HEK293 (cell line): ENCODE results near the gene FOXO3.

Experiments
- CTCF ChIA-PET: fragments of 350-600 bp; formaldehyde crosslinking; extraction: SDS; loops from one replicate; lab custom pipeline; 2021; ENCODE audit warnings: antibody characterized with exemption; lab: Yijun Ruan, JAX
- POLR2A ChIA-PET: fragments of 300-600 bp; formaldehyde crosslinking; extraction: SDS; loops from one replicate; lab custom pipeline; 2020; ENCODE audit warnings: antibody characterized with exemption, inconsistent platforms; lab: Yijun Ruan, JAX
- H3K27ac ChIP-seq: fragments of 200-500 bp; sonication (Bioruptor generic); 2 replicates; pipeline ENCODE4 v1.5.1; 2014; ENCODE audit warnings: low read depth, low read length, control low read depth, inconsistent platforms; ENCODE audit errors: extremely low read depth
- H3K36me3 ChIP-seq, 2 experiments: fragments of 200-500 bp in 1 of 2; sonication (Bioruptor generic) in 1 of 2; 1 replicate in 1 of 2; 2 replicates in 1 of 2; pipeline ENCODE4 v1.5.1; 2014 to 2017; ENCODE audit warnings: inconsistent platforms in 2 of 2, low read length in 2 of 2; ENCODE audit not compliant: control insufficient read depth in 2 of 2, insufficient read depth in 1 of 2
- H3K4me1 ChIP-seq: fragments of 200-500 bp; sonication (Bioruptor generic); 2 replicates; pipeline ENCODE4 v1.5.1; 2014; ENCODE audit warnings: mild to moderate bottlenecking, low read length, inconsistent platforms; ENCODE audit not compliant: control insufficient read depth, insufficient read depth
- H3K4me3 ChIP-seq: 2 replicates; pipeline ENCODE4 v1.5.1; 2011; ENCODE audit warnings: low read depth, mild to moderate bottlenecking, control low read depth, low read length, moderate library complexity
- H3K9me3 ChIP-seq: fragments of 200-500 bp; sonication (Bioruptor generic); 2 replicates; pipeline ENCODE4 v1.5.1; 2014; ENCODE audit warnings: low read depth, low read length, inconsistent platforms; ENCODE audit not compliant: control insufficient read depth, insufficient read depth
- ATF2 ChIP-seq: fragments of 450-650 bp; formaldehyde crosslinking; IDR thresholded peaks from 2 replicates; pipeline ENCODE4 v1.5.1; 2016; ENCODE audit warnings: missing biosample characterization, missing genetic modification characterization, low read depth
- EGR2 ChIP-seq: fragments of 450-650 bp; formaldehyde crosslinking; IDR thresholded peaks from 2 replicates; pipeline ENCODE4 v1.5.1; 2016; ENCODE audit warnings: low read depth, missing biosample characterization, missing genetic modification characterization
- IKZF3 ChIP-seq: fragments of 450-650 bp; IDR thresholded peaks from 2 replicates; pipeline ENCODE4 v1.5.0; 2018; ENCODE audit warnings: missing biosample characterization, mild to moderate bottlenecking, missing genetic modification characterization, moderate library complexity
- KLF7 ChIP-seq: fragments of 450-650 bp; formaldehyde crosslinking; IDR thresholded peaks from 2 replicates; pipeline ENCODE4 v1.5.1; 2016; ENCODE audit warnings: missing biosample characterization, missing genetic modification characterization, borderline replicate concordance
- OVOL3 ChIP-seq: fragments of 450-650 bp; formaldehyde crosslinking; IDR thresholded peaks from 2 replicates; pipeline ENCODE4 v1.5.1; 2016; ENCODE audit warnings: missing biosample characterization, missing genetic modification characterization
- PRDM10 ChIP-seq: fragments of 450-650 bp; formaldehyde crosslinking; IDR thresholded peaks from 2 replicates; pipeline ENCODE4 v1.5.1; 2016; ENCODE audit warnings: missing biosample characterization, missing genetic modification characterization
- SCRT2 ChIP-seq: fragments of 450-650 bp; formaldehyde crosslinking; IDR thresholded peaks from 2 replicates; pipeline ENCODE4 v1.5.1; 2016; ENCODE audit warnings: missing biosample characterization, missing genetic modification characterization
- ZBTB7A ChIP-seq: fragments of 450-650 bp; formaldehyde crosslinking; IDR thresholded peaks from 2 replicates; pipeline ENCODE4 v1.5.1; 2016; ENCODE audit warnings: low read depth, missing biosample characterization, missing genetic modification characterization
- ZFHX2 ChIP-seq: fragments of 450-650 bp; formaldehyde crosslinking; conservative IDR thresholded peaks from 2 replicates; pipeline ENCODE4 v1.5.1; 2016; ENCODE audit warnings: missing biosample characterization, missing genetic modification characterization
- ZFP41 ChIP-seq: fragments of 450-650 bp; formaldehyde crosslinking; IDR thresholded peaks from 2 replicates; pipeline ENCODE4 v1.5.1; 2016; ENCODE audit warnings: missing biosample characterization, missing genetic modification characterization, borderline replicate concordance
- ZNF140 ChIP-seq: fragments of 450-650 bp; formaldehyde crosslinking; IDR thresholded peaks from 2 replicates; pipeline ENCODE4 v1.5.1; 2016; ENCODE audit warnings: missing biosample characterization, missing genetic modification characterization
- ZNF24 ChIP-seq: fragments of 450-650 bp; formaldehyde crosslinking; IDR thresholded peaks from 2 replicates; pipeline ENCODE4 v1.5.1; 2016; ENCODE audit warnings: missing biosample characterization, missing genetic modification characterization
- ZNF248 ChIP-seq: fragments of 450-650 bp; formaldehyde crosslinking; IDR thresholded peaks from 2 replicates; pipeline ENCODE4 v1.5.1; 2017; ENCODE audit warnings: missing biosample characterization, missing genetic modification characterization
- ZNF366 ChIP-seq: fragments of 450-650 bp; formaldehyde crosslinking; conservative IDR thresholded peaks from 2 replicates; pipeline ENCODE4 v1.5.1; 2016; ENCODE audit warnings: missing biosample characterization, missing genetic modification characterization
- ZNF391 ChIP-seq: fragments of 450-650 bp; formaldehyde crosslinking; IDR thresholded peaks from 2 replicates; pipeline ENCODE4 v1.5.1; 2016; ENCODE audit warnings: low read depth, missing biosample characterization, missing genetic modification characterization, borderline replicate concordance
- ZNF404 ChIP-seq: fragments of 450-650 bp; formaldehyde crosslinking; IDR thresholded peaks from 2 replicates; pipeline ENCODE4 v1.5.1; 2017; ENCODE audit warnings: missing biosample characterization, missing genetic modification characterization
- ZNF623 ChIP-seq: fragments of 450-650 bp; formaldehyde crosslinking; IDR thresholded peaks from 2 replicates; pipeline ENCODE4 v1.5.1; 2016; ENCODE audit warnings: missing biosample characterization, missing genetic modification characterization
- ZNF658 ChIP-seq: fragments of 450-650 bp; formaldehyde crosslinking; IDR thresholded peaks from 2 replicates; pipeline ENCODE4; 2016; ENCODE audit warnings: missing biosample characterization, missing genetic modification characterization
- ZNF791 ChIP-seq: fragments of 450-650 bp; formaldehyde crosslinking; IDR thresholded peaks from 2 replicates; pipeline ENCODE4 v1.5.1; 2016; ENCODE audit warnings: missing biosample characterization, missing genetic modification characterization
- ZXDB ChIP-seq: fragments of 450-650 bp; formaldehyde crosslinking; IDR thresholded peaks from 2 replicates; pipeline ENCODE4 v1.5.1; 2016; ENCODE audit warnings: missing biosample characterization, missing genetic modification characterization

The FOXO3 gene

GRCh38 chr6:108671175-108671574 lies 110.5 kb downstream of the FOXO3 start:
- Histone ChIP-seq H3K4me3 (no peak overlapping the region), H3K36me3 (peaks cover 0 to 3% of the 10 kb centered on the region in 2 experiments; a peak in 2 of 3 replicates), H3K27ac (no peak overlapping the region), H3K4me1 (peaks cover 36% of the 10 kb centered on the region), H3K9me3 (no peaks in the 10 kb centered on the region)
- CTCF ChIA-PET, result no interaction called here
- POLR2A ChIA-PET, result interaction anchor here (1.9 kb wide), 1 partner anchor 111 kb away, joined by 6 read pairs; the partner anchor contains the start of gene FOXO3
- TF ChIP-seq ZNF404 (no peak), OVOL3 (tag by site-specific recombination) (no peak), ZFHX2 (tag by site-specific recombination) (peak; percentile 74), ZXDB (tag by site-specific recombination) (no peak), EGR2 (tag by site-specific recombination) (peak; percentile 77), SCRT2 (tag by site-specific recombination) (no peak)

- ChIA-PET POLR2A (interaction anchor here (1.9 kb wide), 1 partner anchor 111 kb away, joined by 6 read pairs; the partner anchor contains the start of gene FOXO3), CTCF (no interaction called here)
- no peak overlapping the region for H3K27ac ChIP-seq
- H3K9me3 ChIP-seq, result no peaks in the 10 kb centered on the region
- no peak for TF ChIP-seq ZFP41
- no peak for TF ChIP-seq ZNF24 (tag by site-specific recombination)
- no peak for TF ChIP-seq KLF7
- peaks cover 41% of the 10 kb centered on the region for H3K4me1 ChIP-seq
- H3K4me3 ChIP-seq, result no peak overlapping the region
- peaks cover 0 to 3% of the 10 kb centered on the region in 2 experiments; a peak in 2 of 3 replicates for H3K36me3 ChIP-seq
Measured at GRCh38 chr6:108671790-108672189, 111.1 kb downstream of the FOXO3 start.

DNA sequence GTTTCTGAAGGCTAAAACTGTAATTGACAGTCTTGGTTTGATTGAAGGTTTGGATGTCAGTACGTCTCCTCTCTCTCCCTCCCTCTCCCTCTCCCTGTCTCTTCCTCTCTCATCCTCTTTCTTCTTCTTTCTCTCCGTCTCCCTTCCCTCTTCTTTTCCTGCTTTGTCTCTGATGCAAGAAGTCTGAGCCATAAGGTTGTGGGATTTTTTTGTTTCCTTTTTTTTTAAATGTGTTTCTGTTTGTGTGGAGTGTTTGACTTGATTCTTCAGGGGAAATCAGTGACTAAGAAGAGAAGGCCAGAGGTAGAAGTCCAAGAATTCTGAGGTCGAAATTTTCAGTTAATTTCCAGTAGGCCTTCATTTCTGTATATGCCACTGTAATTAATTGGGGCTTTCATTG lies 111.9 kb downstream of the FOXO3 start:
- Histone ChIP-seq H3K4me3 (no peak overlapping the region), H3K9me3 (no peaks in the 10 kb centered on the region), H3K36me3 (peaks cover 0 to 3% of the 10 kb centered on the region in 2 experiments; a peak in 2 of 3 replicates), H3K4me1 (peaks cover 48% of the 10 kb centered on the region), H3K27ac (no peak overlapping the region)
- POLR2A ChIA-PET, result no interaction called here
- no peak for TF ChIP-seq ZBTB7A (tag by site-specific recombination)
- TF ChIP-seq IKZF3, result no peak
- peak; percentile 32; the same call in 1 of the 2 replicates for TF ChIP-seq ZNF366 (tag by site-specific recombination)
- TF ChIP-seq ZNF391 (tag by site-specific recombination), result no peak
- TF ChIP-seq ATF2 (tag by site-specific recombination), result no peak
- TF ChIP-seq ZNF623 (tag by site-specific recombination), result no peak
- no peak for TF ChIP-seq ZNF791 (tag by site-specific recombination)
- TF ChIP-seq ZNF140 (tag by site-specific recombination), result no peak
- CTCF ChIA-PET, result no interaction called here

- Histone ChIP-seq H3K36me3 (peaks cover 0 to 3% of the 10 kb centered on the region in 2 experiments; a peak in 2 of 3 replicates), H3K4me3 (no peak overlapping the region), H3K4me1 (peaks cover 48% of the 10 kb centered on the region), H3K9me3 (no peaks in the 10 kb centered on the region), H3K27ac (no peak overlapping the region)
- ChIA-PET POLR2A (no interaction called here), CTCF (interaction anchor here (1.2 kb wide), 1 partner anchor 53 kb away, joined by 6 read pairs; no protein-coding TSS in a partner anchor)
- TF ChIP-seq SCRT2 (tag by site-specific recombination) (peak; percentile 30; the same call in 1 of the 2 replicates), PRDM10 (tag by site-specific recombination) (no peak), ZNF248 (tag by site-specific recombination) (no peak), ZNF658 (tag by site-specific recombination) (no peak)
Measured at GRCh38 chr6:108673153-108673552, 112.4 kb downstream of the FOXO3 start.
